Suprapubic skin (tissue), 4 donors: ENCODE measurements around the gene COX7A2.

Source experiments
- CTCF ChIP-seq, 2 donors: fragments of 200-600 bp in 1 of 2; fragments of 450-650 bp in 1 of 2; sonication (generic) in 1 of 2; IDR thresholded peaks; one replicate each; pipeline ENCODE4 v1.5.1; 2016 to 2019; ENCODE audit warnings: antibody characterized with exemption in 2 of 2, mild to moderate bottlenecking in 1 of 2, moderate library complexity in 1 of 2
- EP300 ChIP-seq: sonication (generic); formaldehyde crosslinking; IDR thresholded peaks from one replicate; pipeline ENCODE4 v1.6.1; 2017; ENCODE audit warnings: antibody characterized with exemption
- POLR2AphosphoS5 ChIP-seq, 3 donors: sonication (generic); formaldehyde crosslinking; IDR thresholded peaks; one replicate each; pipeline ENCODE4 v1.6.1; 2017; ENCODE audit warnings: antibody characterized with exemption in 3 of 3

GRCh38 chr6:75213112-75213511, 30.5 kb downstream of the COX7A2 start:
- TF ChIP-seq CTCF (IDR thresholded peaks at IDR 0.05): no peak
- TF ChIP-seq EP300: no peak
- no peak for TF ChIP-seq POLR2AphosphoS5 (IDR thresholded peaks at IDR 0.05)
